ENCODE data around the gene SCAMP1. TPM values are rescaled to one million over a fixed set of nuclear protein-coding genes. Genes with fewer than 3 reads are reported as not detected.
"Not testable (repeated sequence)": the region's sequence is repeated elsewhere in the genome, so short reads cannot be mapped to it uniquely, and the experiment has no call there.

The SCAMP1 gene
- polyA plus RNA-seq, 4 donors: 45.6 to 63.9 (median 59.0) TPM

DNA sequence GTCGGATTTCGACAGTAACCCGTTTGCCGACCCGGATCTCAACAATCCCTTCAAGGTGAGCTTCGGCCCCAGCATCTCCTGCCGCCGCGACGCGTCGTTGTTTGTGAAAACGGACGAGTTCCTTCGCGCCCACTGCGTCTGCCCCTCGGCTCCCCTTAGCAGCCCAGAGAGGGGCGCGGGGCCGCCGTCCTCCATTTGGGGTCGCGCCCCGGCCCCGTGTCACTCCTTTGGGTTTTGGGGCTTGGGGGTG is 182 bp downstream of the SCAMP1 start:
- no peak for DNase-seq (ENCODE audit: low read depth in 4 of 4, low spot score in 3 of 4)

DNA sequence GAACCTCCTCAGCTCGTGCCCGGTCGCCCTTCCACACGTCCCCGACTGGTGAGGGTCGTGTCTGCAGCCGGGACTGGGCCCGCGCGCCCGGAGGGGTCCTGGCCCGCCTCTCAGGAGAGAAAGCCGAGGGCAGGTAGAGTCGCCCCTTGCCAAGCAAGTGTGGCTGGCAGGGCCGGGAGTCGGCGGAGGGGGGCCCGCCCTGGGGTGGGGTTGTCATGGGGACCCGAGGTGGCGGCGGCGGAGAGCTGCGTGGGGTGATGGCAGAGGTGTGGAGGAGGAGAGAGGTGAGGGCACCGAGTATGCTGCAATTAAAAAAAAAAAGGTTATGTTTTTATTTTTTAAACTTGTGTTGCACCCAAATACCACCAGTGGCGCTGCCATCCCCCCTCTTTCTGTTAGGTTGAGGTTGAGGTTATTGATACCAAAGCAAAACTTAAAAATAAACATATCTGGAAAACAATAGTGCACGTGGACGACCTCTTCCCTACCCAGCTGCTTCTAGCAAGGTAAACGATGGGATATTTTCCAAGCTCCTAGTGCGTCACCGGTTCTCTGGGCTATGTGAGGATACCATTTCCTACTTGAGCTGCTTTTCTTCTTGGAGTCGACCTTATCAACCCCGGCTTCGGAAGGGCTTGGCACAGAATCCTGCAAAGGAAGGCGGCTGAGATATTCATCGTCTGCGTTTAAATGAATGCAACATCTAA is 660 bp downstream of the SCAMP1 start:
- peak in 2 of 4 donors; percentile 35 to 50 for DNase-seq (ENCODE audit: low read depth in 4 of 4, low spot score in 3 of 4)

DNA sequence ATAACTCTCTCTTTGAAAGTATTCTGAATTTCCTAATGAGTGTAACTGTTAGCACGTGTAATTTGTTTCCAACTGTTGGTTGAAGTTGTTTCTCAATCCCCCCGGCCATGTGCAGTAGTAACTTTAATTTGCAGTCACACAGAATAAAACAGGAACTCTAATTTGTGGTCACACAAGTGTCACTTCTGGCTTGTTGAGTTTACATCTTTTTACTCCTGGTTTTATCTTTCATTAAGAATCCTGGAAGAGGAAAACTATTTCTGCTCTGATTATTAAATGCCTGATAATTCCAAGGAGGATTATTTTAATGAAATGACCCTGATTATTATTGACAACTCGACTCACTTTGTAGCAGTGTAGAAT is 1.2 kb downstream of the SCAMP1 start:
- DNase-seq (ENCODE audit: low read depth in 4 of 4, low spot score in 3 of 4): peak in 1 of 4 donors; percentile 5

- no peak for DNase-seq (ENCODE audit: low read depth in 4 of 4, low spot score in 3 of 4)
These were observed 1.8 kb downstream of the SCAMP1 start for GRCh38 chr5:78362220-78362619.

DNA sequence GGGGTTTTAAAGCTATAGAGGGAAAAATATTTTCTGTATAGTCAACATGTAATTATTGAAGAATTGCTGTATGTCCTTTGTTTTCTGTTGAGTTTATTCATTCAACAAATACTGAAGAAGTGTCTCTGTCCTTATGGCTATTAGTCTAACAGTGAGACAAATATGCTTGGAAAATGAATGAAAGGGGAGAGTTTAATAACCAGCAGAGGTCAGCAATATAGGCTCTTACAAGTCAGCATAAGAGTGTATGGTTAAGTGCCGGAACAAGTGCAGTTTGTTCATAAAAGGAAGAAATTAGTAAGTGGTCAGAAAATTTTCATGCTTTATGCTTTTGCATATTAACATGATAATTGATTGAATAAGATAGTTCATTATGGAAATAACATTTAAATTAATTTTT is 3.6 kb downstream of the SCAMP1 start:
- DNase-seq (ENCODE audit: low read depth in 4 of 4, low spot score in 3 of 4): no peak

GRCh38 chr5:78367318-78367991 is 7.0 kb downstream of the SCAMP1 start:
- no peak for DNase-seq (ENCODE audit: low read depth in 4 of 4, low spot score in 3 of 4)

DNA sequence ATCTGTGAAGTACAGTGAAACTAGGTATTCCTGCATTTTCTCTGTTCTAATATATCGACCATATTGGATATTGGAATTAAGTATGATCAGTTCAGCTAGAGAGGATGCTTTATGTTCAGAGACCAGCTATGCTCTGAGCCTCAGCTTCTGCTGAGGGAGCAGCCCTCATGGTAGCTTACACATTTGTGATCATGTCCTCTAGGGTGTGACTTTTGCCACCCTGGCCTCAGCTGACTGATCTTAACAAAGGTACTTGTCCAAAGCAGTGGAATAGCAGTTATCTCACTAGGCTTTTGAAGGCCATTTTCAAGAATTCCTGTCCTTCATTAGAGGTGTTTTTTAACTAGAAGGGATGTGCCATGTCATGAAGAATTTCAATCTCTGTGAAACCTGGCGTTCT is 9.3 kb downstream of the SCAMP1 start:
- DNase-seq (ENCODE audit: low read depth in 4 of 4, low spot score in 3 of 4): no peak

DNA sequence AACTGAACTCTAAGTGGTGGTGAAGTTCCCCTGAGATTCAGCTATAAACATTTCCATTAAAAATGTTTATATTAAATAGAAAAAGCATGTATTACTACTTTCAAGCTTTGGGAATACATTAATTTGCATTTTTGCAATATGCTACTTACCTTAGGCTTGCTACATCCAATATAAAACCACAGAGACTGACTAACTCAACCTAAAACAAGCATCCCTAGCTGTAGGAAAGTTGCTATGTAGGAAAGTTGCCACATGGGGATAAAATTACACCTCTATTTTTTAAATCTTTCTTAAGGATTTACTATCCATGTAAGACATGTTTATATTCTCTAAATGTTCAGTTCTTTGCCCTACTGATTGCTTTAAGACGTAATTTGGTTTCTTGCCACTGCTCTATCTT is 12.8 kb downstream of the SCAMP1 start:
- no peak for DNase-seq (ENCODE audit: low read depth in 4 of 4, low spot score in 3 of 4)

- no peak for DNase-seq (ENCODE audit: low read depth in 4 of 4, low spot score in 3 of 4)
These were observed 15.9 kb downstream of the SCAMP1 start for GRCh38 chr5:78376315-78376714.

- no peak for DNase-seq (ENCODE audit: low read depth in 4 of 4, low spot score in 3 of 4)
These were observed 16.8 kb downstream of the SCAMP1 start for GRCh38 chr5:78377056-78377717.

DNA sequence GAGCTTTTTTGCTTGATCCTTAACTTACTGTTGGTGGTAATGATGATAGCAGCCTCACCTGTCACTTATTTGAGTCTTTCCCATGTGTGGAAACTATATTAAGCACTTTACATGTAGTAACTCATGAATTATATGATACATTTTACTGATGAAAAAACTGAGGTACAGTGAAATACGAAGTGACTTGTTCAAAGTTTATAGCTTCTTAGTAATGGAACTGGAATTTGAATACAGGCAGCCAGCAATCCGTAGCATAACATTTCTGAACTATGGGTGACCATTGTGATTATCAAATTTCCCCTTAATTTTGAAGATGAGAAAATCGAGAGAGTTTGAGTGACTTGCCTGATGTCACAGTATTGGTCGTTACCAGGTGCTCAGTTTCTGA is 17.3 kb downstream of the SCAMP1 start:
- DNase-seq (ENCODE audit: low read depth in 4 of 4, low spot score in 3 of 4): no peak

- no peak for DNase-seq (ENCODE audit: low read depth in 4 of 4, low spot score in 3 of 4)
These were observed 27.2 kb downstream of the SCAMP1 start for GRCh38 chr5:78387468-78388153.

DNA sequence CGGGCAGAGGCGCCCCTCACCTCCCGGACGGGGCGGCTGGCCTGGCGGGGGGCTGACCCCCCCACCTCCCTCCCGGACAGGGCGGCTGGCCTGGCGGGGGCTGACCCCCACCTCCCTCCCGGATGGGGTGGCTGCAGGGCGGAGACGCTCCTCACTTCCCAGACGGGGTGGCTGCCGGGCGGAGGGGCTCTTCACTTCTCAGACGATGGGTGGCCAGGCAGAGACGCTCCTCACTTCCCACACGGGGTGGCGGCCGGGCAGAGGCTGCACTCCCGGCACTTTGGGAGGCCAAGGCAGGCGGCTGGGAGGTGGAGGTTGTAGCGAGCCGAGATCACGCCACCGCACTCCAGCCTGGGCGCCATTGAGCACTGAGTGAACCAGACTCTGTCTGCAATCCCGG is 30.9 kb downstream of the SCAMP1 start:
- DNase-seq (ENCODE audit: low read depth in 4 of 4, low spot score in 3 of 4): not testable (repeated sequence)

DNA sequence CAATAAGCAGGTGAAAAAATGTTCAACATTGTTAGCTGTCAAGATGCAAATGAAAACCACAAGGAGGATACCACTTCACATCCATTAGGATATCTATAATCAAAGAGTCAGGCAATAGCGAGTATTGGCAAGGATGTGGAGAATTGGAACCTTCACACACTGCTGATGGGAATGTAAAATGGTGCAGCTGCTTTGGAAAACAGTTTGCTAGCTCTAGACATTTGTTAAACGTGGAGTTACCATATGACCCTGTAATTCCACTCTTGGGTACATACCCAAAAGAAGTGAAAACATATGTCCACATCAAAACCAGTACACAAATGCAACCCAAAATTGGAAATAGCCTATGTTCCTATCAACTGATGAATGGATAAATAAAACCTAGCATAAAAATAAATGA is 37.4 kb downstream of the SCAMP1 start:
- DNase-seq (ENCODE audit: low read depth in 4 of 4, low spot score in 3 of 4): no peak

DNA sequence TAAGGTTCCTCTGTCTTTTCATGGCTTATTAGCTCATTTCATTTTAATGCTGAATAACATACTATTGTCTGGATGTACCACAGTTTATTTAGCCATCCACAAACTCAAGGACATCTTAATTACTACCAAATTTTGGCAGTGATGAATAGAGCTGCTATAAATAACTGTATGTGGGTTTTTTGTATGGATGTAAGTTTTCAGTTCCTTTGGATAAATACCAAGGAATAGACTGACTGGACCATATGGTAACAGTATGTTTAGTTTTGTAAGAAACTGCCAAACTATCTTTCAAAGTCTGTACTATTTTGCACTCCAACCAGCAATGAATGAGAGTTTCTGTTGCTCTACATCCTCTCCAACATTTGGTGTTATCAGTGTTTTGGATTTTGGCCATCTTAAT is 38.7 kb downstream of the SCAMP1 start:
- no peak for DNase-seq (ENCODE audit: low read depth in 4 of 4, low spot score in 3 of 4)

- DNase-seq (ENCODE audit: low read depth in 4 of 4, low spot score in 3 of 4): no peak
These were observed 44.4 kb downstream of the SCAMP1 start for GRCh38 chr5:78404682-78405293.

GRCh38 chr5:78405829-78406750 is 45.7 kb downstream of the SCAMP1 start:
- DNase-seq (ENCODE audit: low read depth in 4 of 4, low spot score in 3 of 4): peak in 2 of 4 donors; percentile 9 to 13

DNA sequence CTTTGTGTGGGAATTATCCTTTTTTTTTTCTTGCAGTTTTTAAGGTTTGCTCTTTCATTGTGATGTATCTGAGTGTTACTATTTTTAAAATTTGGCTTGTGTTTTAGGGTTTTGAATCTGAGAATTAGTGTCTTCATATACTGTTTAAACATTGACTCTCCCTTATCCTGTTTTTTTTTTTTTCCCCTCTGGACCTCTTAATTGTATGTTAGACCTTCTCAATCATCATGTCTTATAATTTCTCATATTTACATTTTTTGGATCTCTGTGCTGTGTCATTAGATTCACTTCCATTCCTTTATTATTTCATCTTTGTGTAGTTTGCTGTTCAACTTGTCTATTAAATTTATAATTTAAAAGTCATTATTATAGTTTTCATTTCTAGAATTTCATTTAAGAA is 47.0 kb downstream of the SCAMP1 start:
- no peak for DNase-seq (ENCODE audit: low read depth in 4 of 4, low spot score in 3 of 4)

- no peak for DNase-seq (ENCODE audit: low read depth in 4 of 4, low spot score in 3 of 4)
These were observed 51.2 kb downstream of the SCAMP1 start for GRCh38 chr5:78411586-78411985.

All from right renal pelvis (tissue), 4 donors.